Hematopoietic multipotent progenitor cell treated with erythropoietin and hydrocortisone succinate and interleukin-3 and kit ligand, for 8 days (in vitro differentiated cells): ENCODE data around the gene RGSL1.

Source experiments
- DNase-seq: peaks from one replicate; pipeline ENCODE4 v3.0.0-alpha.2; 2015

The RGSL1 gene

DNA sequence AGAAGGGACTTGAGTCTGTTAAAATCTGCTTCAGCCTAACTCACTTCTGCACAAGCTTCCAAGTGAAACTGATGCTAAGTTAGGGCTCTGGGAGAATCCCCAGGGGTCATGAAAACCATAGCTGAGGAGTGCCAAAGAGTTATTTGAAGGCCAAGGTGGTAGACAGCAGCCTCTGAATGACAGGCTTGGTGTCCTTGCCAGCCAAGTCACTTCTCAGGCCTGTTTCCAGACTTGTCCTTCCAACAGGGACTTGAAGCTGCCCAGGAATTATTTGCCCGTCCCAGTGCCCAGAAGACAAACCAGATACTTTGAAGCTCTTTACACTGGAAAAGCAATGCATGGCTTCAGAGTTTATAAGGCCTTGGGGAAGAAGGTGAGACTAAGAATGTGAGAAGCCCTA is 105.5 kb downstream of the RGSL1 start:
- no peak for DNase-seq

DNA sequence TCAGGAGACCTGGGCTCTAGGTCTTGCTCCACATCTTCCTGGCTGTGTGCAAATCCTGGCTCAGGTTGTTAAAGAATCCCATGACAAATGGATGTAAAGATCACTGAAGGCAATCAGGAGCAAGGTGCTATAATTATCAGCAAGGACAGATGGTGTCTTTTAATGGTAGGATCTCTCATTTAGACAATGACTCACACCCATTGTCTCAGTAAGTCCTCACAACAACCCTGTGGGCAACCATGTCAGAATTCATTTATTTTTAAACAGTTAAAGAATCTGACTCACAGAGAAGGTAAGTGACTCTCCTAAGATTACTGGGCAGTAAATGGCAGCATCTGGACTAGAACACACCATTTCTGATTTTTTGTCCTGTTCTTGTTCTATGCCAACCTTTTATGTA is 106.3 kb downstream of the RGSL1 start:
- no peak for DNase-seq

DNA sequence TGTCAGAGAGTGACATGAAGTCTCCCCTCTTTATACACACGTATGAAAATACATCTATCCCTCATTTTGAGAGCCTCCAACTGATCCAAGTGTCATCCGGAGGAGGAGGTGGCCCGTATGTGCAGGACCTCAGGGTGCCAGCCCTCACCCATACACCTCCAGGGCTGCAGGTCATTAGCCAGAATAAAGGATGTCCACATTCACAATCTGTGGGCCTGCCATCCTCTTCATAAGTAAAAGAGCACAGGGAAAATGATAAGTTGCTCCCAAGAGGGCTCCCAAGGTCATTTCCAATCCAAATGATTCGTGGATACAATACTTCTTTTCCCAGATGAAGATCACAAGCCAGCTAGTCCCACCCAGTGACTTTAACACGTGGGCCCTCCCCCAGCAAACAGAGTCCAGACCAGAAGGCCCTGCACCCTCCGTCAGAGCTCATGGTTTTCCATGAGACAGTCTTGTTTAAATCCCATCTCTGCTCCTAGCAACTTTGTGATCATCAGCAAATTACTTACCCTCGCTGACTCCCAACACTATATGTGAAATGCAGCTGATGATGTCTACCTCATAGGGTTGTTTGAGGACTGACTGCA is 110.5 kb downstream of the RGSL1 start:
- no peak for DNase-seq

DNA sequence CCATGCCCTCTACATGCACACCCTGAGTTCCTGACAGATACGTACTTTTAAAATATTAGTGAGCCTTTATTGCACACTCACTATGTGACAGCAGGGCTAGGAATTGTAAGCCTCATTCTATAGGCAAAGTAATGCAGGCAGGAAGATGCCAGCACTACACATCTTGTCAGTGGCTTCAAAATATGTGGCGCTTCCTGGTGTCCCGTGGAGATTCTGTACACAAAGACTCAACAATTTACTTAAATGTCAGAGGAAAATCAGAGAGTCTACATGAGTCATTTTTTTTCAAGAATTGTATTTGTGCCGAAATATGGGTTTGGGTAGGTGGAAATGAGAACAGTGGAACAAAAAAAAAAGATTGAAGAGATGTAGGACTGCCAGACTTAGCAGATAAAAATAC is 111.5 kb downstream of the RGSL1 start:
- no peak for DNase-seq

DNA sequence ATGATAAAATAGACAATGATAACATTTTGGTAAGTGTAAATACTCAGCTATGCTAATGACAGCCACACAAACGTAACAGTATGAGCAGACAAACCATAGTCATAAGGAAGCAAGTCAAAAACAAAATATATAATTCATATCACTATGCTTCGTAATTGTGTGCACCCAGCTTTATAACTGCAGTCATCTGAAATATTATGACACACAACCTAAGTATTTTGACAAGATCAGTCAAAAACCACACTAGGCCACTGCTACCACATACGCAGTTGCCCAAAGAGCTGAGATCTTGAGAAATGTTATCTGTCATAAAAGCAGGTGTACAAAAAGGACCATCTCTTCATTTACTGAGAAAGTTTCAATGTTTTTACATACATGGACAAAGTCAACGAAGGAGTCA is 113.1 kb downstream of the RGSL1 start:
- no peak for DNase-seq

DNA sequence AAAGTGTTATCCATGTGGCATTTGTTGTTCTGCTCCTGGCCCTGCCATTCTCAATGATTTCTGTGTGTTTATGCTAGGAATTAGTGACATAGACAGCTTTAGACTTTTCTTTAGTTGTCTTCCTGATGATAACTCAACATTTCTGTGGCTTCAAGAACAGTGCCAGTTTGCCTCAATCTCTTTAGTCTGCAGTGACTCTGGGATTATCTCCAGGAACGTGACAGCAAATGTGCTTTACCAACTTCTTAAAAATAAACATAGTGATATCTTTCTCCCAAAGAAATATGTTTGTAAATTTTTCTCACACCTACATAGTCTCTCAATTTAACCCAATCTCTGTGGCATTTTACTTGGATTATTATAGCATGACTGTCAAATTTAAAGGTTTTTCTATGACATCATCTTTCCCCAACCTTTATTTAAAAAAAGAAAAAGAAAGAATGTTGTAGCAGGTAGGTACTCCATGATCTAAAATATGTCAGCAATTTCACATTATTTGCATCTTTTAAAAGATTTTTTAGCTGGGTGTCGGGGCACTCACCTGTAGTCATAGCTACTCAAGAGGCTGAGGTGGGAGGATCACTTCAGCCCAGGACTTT is 114.6 kb downstream of the RGSL1 start:
- no peak for DNase-seq

DNA sequence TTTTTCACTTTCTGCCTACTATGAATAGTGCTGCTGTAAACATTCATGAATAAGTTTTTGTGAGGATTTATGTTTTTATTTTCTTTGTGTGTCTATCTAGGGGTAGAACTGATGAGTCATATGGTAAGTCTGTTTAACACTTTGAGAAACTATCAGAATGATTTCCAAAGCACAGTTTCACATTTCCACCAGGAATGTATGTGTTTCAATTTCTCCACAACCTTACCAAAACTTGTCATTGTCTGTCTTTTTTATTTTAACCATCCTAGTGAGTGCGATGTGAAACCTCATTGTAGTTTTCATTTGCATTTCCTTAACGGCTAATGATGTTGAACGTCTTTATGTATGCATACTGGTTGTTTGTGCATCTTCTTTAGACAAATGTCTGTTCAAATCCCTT is 115.6 kb downstream of the RGSL1 start:
- DNase-seq, result no peak

DNA sequence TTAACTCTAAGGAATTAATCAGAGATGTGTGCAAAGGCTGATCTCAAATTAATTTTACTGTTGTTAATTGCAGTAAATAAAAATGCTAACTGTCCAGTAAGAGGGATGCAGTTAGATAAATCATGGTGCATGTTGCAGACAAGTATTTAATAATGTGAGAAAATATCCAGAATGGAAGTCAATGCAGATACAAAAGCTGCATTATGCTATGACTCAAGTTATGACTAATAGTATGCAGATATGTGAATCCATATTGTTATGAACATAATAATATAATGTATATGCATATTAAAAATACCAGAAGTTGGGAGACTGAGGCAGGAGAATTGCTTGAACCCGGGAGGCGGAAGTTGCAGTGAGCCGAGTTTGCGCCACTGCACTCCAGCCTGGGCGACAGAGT is 117.7 kb downstream of the RGSL1 start:
- DNase-seq, result no peak

DNA sequence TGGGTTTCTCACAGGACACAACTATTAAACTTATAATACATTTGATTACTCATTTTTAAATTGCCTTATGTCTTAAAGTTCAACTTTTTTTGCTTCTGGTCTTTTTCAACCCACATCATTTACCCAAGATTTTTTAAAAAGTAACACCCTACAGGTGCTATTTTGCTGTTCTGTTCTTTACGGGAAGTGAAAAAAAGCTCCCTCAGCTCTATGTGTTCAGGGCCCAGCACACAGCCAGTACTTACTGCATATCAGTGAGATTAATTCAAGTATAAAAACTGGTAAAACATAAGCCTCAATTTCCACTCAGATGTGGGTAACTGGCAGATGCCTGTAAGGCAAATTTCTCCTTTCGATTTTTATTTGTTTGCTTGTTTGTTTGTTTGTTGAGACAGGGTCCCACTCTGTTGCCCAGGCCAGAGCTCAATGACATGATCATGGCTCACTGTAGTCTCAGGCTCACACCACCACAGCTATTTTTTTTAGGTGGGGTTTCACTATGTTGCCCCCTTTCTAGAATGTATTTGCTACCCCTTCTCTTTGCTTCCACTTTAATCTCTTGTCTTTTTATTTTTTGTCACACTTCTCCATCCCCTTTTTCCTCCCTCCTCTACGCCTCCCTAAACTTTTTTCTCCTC is 118.8 kb downstream of the RGSL1 start:
- DNase-seq, result no peak

DNA sequence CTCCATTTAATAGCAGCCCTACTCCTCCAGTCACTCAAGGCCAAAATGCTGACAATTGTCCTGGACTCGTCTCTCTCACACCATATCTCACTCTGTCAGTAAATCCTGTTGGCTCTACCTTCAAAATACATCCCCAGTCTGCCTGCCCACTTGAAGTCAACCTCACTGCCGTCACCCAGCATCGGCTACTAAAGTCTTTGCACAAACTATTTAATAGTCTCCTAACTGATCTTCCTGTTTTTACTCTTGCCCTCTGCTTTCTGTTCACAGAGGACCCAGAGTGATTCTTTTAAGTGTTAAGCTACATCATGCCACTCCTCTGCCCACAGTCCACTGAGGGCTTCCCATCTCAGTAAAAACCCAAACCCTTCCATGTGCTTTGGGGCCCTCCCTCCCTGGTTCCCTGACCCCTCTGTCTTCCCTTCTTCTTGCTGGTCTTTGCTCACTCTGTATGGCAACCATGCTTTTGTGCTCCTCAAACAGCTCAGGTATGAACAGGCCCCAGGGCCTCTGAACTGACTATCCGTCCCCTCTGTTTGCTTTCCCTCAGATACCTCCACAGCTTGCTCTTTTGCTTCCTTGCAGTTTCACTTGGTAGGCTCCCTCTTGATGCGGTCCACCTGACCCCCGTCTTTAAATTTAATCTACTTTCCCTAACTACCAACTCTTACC is 120.1 kb downstream of the RGSL1 start:
- DNase-seq, result no peak

DNA sequence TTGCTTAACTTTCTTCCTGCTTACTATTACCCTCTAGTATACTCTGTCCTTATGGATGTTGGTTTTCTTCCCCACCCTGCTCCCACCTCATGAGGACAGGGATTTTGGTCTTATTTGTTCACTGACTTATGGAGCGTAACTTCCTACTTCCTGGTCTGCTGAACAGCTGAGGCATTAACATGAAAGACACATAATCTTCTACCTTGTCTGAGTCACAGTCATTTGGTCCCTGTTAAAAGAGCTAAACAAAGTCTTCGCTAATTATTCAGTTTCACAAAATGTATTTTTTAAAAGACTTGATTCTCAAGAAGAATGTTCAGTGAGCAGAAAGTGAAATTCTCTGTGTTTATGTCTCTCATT is 120.6 kb downstream of the RGSL1 start:
- DNase-seq, result no peak

DNA sequence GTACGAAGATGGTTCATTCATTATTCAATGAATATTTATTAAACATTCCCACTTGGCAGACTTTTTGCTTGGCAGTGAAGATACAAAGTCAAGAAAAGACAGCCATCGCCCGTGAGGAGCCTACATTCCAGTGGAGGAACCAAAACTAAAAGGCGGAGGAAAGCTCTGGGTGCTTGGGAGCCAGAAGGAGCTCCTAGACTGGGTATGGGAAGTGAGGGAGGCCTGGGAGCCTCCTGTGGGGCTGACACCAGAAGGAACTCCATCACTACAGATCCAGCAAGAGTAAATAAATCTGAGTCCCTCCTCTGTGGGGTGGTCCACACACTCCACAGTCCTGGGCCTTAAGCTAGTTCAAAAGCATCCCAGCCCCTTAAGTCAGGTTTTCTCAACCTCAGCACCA is 124.2 kb downstream of the RGSL1 start:
- no peak for DNase-seq

DNA sequence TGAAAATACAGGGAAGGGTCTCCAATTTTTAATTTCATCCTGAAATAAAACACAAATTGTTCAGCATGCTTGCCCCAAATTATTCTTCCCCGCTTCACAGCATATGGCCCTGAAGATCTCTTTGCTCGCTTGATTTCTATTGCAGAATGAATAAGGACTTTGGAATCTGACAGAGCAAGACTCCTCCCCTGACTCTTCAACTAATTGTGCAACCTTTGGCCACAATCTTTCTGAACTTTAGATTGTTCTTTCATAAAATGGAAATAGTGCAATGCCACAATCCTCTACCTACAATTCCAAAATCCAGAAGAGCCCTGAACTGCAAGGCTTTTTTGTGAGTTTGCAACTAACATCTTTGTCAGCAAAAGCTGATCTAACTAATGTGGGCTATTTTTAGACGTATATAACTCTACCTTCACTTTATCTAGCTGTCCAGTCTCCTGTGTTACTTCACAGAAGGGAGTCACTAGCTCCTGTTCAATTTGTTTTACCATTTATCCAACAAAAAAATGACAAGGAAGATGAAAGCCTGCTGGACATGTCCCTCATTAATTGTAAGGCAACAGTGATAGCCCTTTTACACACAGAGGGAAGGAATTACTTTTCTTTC is 125.7 kb downstream of the RGSL1 start:
- DNase-seq, result no peak

DNA sequence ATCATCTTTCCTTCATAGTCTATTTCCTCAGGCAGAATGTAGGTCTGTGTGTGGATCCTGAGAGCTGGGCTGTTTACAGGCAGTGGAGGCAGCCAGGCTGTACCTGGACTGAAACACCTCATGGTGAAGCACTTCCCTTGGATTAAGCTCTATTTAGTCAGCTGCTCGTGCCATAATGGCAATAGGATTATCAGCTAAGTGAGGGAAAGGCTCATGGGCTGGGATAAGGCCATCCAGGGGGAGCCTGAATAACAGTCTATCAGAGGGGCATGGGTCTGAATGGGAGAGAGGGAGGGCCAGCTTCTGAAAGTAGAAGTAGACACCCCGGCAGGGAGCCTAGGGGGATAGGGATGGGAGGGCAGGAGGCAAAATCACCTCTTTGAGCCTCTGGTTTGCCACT is 130.8 kb downstream of the RGSL1 start:
- no peak for DNase-seq

DNA sequence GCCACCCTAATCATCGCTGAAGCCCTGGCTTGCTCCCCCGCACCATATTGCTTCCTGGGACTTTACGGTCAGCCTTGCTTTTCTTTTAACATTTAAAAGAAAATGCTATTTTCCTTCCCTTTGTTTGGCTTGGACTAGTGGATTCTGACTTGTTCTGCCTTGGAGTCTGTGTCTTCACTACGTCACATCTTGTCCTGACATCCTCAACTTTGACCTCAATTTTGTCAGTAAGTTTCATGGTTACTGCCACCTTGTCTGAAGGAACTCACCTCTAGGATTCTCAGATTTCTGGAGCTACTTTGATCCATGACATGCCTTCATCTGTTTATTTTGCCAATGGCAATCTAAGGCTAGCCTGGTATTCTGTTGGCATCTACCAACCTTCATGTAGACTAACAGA is 134.8 kb downstream of the RGSL1 start:
- no peak for DNase-seq

DNA sequence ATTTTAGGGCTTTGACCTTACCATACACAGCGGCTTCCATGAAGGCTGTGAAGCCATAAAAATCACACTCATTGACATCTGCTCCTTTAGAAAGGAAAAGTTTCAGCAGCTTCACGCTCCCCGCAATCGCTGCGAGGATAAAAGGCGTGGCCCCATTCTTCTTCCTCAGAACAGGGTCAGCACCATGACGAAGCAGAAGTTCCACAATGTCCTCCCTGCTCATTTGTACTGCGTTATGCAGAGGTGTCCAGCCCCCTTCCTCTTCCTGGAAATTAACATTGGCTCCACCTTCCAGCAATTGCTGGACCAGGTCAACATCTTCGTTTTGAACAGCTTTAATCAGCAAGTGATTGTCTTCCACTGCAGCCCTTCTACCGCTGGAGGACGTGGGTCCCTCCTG is 136.4 kb downstream of the RGSL1 start:
- DNase-seq, result no peak

DNA sequence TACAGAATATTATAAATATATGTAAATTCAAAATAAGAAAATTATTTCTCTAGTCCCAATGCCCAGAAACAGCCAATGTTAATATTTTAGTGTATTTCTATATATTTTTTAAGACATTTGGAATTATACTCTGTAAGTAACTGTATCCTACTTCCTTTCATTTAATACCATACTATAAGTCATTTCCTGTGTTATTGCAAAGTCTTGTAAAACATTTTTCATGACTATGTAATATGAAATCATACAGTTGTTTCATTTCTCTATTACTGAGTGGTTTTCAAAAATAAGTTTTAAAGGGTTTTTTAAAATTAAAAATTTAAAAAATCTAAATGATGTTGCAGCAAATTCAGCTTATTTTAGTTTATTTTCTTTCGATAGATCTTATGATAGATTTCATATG is 137.1 kb downstream of the RGSL1 start:
- no peak for DNase-seq

DNA sequence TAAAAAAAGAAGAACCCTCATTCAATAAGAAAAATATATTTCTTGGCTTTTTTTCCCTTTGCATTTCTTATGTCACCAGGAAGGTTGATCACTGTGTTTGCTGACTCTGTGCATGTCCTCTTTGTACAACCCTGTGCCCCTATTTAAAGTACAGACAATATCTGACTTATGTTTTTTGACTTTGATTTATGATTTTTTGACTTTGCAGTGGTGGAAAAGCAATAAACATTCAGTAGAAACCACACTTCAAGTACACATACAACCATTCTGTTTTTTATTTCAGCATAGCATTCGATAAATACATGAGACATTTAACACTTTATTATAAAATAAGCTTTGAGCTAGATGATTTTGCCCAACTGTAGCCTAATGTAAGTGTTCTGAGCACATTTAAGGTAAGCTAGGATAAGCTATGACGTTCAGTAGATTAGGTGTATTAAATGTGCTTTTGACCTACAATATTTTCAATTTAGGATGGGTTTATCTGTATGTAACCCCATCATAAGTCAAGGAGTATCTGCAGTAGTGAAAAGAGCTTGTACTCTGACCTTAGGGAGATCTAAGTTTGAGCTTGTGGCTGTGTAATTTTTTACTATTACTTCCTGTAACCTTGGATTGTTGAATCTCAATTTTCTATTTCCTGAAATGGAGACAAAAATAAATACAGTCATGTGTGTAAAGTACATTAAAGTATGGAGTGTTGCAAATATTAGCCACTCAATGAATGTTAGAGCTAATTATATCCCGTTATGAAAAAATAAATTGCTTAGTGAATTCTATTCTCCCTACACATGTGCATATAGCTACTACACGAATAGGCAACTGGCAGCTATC is 137.9 kb downstream of the RGSL1 start:
- DNase-seq, result no peak

DNA sequence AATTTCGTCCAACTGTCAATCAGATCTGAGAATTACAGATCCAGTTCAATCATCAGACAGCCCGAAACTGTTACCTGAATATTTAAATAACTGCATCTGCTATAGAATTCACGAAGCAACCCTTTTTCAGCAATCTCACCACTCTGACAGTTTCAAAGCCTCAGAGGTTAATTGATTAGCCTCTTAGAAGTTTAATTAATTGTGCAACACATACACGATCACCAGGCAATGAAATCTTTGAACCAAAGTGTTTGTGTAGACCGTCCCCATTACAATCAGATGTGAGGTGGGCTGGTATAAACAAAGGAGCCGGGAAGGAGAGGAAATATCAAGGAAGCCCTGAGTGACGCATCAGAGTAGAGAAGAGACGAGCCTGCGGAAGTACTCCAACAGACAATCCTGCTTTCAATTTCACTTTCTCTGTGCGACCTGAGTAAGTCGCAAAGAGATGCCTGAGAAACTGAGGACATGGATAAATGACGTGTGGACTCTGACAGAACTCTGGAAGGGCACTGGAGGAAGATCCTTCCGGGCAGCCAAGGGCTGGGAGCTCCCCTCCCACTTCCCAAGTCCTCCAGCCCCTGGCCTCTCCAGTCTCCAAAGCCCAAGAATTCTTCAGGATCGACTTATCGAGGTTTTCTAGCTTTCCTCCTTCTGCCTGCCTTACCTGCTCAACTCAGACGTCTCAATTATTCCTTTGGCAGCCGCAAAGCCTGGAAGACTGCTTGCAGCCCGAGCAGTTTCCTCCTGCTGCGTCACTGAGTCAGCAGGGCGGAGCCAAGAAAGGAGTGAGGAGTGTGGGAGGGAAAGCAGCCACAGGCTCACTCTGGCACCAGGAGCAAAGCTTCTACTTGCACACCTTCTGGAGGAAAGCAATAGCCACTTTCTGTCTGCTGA is 138.8 kb downstream of the RGSL1 start, which contains the start of gene RNASEL:
TSS of gene RNASEL (minus strand) at position 757 of the 897 bp plus-strand sequence. CDS start 2,450 bp downstream, outside the sequence.
- peak; percentile 85 for DNase-seq

DNA sequence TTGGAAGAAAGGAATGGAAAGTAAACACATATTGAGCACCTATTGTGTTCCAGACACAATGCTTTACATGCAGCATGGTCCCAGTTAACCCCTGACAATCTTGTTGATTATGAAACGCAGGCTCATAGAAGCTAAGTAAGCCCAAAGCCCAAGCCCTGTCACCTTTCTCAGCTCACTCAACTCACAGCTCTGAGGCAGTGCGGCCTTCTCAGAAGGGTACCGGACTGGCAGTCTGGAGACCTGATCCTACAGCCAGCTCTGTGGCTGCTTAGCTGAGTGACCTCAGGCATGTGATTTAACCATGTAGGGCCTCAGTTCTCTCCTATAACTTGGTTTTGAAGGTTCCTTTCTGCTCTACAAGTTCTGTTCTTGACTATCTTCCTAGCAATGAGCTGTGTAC is 139.6 kb downstream of the RGSL1 start:
- DNase-seq, result no peak

DNA sequence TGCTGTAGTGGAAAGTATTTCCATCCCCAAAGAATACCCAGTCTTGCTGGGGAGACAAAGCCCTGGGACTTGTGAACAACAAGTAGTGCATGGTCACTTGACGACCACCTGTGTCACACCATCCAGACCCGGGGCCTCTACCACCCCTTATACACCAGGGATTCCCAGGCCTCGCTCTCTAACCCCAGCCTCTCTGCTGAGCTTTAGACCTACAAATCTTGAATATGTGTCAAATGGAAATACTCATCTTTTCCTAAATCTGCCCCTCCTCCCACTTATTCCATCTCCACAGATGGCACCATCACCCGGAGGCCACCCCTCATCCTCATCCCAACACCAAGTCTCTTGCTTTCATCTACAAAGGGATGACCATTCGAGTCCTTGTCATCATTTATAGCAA is 140.0 kb downstream of the RGSL1 start:
- no peak for DNase-seq
